Hematopoietic multipotent progenitor cell treated with erythropoietin and hydrocortisone succinate and interleukin-3 and kit ligand, for 6 days (in vitro differentiated cells): ENCODE results near the gene CELA2B.
A peak's percentile ranks its signal among the peaks of the same experiment; 100 is the strongest.
"Not testable (repeated sequence)": the region's sequence is repeated elsewhere in the genome, so short reads cannot be mapped to it uniquely, and the experiment has no call there.

ENCODE experiments used
- DNase-seq: peaks from one replicate; pipeline ENCODE4 v3.0.0-alpha.2; 2015

Gene CELA2B

DNA sequence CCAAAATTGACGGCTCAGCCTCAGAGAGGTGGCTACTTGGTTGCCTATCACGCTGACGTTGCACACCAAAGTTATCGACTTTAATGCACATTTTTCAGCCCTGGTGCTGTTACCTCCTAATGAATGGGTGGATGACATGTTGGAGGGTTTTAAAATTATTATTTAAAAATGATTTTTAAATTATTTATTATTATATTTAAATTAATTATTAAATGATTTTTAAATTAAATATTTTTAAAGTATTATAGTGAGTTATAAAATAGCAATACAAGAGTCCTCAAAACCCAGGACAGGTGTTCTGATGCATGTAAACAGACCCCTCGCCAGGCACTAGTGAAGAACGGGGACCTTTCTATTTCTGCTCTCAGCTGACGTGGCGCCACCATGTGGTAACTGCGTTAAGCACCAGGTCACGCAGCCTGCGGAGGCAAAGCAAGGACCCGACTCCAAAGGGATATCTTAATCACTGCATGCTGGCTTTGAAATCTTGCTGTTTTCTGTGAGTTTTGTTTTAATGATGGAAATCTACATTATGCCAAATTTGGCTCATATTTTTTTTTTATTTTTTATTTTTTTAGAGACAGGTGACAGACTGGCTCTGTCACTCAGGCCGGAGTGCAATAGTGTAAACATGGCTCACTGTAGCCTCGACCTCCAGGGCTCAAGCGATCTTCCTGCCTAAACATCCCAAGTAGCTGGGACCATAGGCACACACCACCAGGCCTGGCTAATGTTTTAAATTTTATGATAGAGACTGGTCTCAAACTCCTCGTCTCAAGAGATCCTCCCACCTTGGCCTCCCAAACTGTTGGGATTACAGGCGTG is 25.5 kb downstream of the CELA2B start:
- peak; percentile 83 for DNase-seq

DNA sequence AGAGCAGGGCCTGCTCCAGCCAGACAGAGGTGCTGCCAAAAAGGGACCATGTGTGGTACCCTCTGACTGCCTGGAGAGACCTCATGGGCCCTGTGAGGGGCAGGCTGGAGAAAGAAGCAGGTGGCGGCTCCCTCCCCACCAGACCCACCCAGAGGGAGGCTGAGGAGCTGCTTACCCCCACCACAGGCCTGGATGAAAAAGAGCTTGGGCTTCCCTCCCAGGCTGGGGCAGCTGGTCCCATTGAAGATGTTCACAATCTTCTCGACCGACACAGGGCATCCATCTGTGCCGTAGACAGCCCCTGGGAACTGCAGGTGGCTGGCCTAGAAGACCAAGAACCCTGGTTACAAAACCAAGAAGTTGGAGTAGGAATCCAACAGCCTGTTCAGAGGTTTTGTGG is 28.5 kb downstream of the CELA2B start:
- no peak for DNase-seq

DNA sequence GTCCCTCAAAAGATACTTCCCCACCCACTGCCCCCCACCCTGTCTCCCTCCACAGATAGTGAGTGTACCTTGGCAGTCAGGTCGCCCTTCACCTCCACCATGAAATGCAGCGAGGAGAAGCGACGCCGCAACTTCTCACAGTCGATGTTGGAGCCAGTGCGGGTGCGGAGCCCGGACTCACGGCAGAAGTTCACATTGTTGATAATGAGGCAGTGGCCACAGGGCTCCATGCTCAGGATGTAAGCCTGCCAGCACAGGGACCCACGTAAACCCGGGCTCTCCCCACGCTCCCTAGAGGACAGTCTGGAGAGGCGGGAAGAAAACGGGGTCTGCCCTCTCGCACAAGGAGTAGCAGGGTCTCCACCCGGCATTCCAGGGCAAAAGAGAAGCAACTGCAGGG is 30.9 kb downstream of the CELA2B start:
- DNase-seq = no peak

DNA sequence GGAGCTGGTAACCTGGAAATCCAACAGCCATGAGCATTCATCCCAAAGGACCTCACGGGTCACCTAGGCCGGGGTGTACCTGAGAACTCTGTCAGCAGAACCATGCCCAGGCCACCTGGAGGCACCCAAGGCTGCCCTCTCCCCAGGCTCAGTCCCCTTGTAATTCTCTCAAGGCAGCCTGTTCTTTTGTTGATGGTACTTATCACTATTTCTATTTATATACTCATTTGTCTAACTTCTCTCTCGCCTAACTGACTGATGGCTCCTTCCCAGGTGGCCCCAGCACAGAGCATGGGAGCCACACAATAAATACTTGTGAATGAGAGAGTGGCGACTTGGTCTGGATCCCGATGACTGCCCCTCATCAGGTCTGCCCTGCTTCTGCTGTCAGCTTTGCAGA is 31.4 kb downstream of the CELA2B start:
- no peak for DNase-seq

DNA sequence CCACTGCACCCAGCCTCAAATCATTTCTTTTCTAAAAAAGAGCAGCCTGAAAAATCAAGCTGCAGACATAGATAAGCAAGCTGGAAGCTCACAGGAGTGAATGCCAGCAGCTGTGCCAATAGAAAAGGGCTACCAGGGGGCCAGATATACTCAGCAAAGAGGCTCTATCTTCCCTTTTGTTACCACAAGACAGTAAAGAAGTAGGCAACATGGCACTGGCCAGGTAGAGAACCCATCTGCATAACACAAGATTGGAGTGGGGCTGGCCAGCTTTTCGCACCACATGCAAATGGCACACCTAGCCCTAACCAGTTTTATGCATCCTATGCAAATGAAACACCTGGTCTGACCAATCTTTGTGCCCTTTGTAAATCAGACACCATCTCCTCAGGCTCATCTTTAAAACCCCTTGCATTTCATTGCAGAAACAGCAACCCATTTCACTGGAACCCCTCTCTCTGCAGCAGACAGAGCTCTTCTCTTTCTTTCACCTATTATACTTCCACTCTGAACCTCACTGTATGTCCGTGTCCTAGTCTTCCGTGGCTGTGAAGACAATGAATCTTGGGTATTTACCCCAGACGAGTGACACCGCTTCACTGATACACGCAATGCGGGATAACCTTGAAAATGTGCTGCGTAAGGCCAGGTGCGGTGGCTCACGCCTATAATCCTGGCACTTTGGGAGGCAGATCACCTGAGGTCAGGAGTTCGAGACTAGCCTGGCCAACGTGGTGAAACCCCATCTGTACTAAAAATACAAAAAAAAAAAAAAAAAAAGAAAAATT is 33.0 kb downstream of the CELA2B start:
- DNase-seq = peak; percentile 90

DNA sequence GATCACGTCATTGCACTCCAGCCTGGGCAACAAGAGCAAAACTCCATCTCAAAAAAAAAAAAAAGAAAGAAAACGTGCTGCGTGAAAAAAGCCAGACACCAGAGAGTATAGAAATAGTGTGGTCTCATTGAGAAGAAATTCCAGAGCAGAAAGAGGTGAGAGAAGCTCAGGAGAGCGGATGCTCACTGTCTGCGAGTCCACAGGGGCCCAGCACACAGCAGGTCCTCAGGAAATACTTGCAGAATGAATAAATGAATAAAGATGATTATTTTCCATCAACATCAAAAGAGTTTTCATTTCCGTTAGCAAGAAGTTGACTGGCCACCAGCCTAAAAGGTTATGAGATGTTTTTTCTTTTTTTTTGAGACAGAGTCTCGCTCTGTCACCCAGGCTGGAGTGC is 33.7 kb downstream of the CELA2B start:
- DNase-seq = no peak

DNA sequence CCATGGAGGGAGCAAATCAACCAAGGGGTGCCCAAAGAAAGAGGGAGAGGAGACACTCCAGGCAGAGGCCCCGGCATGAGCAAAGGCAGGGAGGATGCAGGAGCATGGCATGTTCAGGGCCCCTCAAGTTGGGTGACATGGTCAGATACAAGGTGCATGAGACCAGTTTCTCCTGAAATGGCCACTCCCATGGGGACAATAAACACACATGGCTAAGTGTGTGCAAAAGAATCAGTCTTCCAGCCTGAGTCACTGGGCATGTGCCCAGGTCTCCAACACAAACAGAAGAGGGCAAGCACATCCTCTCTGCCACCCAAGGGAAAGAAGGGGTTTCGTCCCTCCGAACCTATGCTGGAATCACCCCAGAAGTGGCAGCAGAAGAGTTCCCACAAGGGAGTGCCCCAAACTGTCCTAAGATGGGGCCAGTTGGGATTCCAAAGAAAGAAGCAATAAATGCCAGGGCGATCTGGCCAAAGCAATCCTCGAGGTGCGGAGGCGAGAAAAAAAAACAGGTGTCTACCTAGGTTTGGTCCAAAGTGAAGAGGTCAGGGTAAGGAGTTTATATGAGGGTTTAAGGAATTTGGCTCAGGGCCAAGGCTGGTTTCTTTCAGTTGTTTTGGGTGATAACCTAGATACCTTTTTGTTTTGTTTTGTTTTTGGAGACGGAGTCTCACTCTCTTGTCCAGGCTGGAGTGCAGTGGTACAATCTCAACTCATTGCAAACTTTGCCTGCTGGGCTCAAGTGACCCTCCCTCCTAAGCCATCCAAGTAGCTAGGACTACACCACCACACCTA is 34.9 kb downstream of the CELA2B start:
- DNase-seq = no peak

DNA sequence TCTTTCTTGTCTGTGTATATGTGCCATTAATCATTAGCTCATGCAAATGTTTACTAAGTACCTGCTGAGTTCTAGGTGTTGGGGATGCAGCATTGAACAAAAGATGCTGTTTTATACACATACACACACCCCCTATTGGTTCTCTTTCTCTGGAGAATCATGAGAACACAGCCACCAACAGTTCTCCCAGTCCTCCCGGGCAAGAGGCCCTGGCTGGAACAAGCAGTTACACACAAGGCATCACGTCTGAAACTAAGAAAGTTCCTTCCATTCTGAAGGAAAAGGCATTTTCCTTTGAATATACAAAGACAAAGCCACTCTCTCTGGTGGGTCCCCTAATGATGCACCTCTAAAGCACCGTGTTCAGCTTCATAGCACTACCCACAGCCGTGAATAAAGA is 37.3 kb downstream of the CELA2B start:
- DNase-seq = no peak

DNA sequence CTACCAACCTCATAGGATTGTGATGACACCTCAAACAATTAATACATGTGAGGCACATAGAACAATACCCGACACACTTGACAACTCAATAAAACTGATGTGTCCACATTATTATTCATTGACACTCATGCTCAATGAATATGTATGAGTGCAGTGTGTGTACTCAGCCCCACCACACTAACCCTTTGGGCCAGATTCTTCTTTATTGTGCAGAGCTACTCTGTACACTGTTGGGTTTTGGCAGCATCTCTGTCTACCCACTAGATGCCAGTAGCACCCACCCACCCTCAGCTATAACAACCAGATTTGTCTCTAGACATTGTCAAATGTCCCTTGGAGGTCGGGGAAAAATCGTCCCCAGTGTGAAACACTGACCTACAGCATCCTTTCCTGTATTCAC is 38.0 kb downstream of the CELA2B start:
- no peak for DNase-seq

DNA sequence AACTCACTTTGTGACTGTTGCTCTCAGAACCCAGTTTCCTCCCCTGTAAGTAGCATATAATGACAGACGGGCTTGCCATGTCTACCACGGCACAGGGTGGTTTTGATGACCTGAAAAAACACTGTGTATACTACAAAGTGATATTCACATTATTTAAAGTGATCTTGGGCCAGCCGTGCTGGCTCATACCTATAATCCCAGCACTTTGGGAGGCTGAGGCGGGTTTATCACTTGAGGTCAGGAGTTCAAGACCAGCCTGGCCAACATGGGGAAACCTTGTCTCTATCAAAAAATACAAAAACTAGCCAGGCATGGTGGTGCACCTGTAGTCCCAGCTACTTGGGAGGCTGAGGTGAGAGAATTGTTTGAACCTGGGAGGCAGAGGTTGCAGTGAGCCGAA is 38.7 kb downstream of the CELA2B start:
- DNase-seq = not testable (repeated sequence)

DNA sequence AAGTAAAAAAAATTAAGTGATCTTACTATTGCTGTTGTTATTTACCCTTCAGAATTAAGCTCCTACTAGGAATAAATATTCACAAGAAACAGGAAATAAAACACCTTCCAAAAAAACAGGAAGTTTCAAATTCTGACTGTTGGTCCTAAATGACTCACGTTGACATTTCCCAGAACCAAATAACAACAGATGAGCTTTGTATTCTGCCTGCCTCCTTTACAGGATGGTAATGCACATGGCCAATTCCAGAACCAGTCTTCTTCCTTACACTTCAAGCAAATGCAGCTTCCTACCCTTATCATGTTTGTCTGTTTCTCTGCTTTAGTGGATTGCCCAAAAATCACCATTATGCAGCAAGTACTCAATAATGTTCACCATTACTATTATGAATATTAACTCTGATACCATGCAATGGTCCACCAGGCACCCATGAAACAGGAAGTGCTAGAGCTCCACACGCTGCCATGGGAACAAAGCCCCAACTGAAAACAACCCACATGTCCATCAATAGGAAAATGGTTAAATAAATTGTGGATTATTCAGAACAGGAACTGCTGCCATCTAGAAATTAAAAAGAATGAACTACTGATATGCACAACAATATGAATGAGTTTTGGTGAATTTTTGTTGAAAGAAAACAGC is 39.2 kb downstream of the CELA2B start:
- DNase-seq = peak; percentile 16

DNA sequence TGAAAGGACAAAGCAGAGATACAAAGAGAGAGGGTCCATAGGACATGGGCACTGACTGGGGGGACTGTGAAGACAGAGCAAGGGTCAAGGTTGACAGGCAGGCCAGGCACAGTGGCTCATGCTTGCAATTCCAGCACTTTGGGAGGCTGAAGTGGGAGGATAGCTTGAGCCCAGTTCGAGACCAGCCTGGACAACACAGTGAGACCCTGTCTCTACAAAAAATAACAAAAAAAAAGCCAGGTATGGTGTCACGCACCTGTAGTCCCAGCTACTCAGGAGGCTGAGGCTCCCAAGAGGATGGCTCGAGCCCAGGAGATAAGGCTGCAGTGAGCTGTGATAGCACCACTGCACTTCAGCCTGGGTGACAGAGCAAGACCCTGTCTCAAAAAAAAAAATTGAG is 43.7 kb downstream of the CELA2B start:
- no peak for DNase-seq

DNA sequence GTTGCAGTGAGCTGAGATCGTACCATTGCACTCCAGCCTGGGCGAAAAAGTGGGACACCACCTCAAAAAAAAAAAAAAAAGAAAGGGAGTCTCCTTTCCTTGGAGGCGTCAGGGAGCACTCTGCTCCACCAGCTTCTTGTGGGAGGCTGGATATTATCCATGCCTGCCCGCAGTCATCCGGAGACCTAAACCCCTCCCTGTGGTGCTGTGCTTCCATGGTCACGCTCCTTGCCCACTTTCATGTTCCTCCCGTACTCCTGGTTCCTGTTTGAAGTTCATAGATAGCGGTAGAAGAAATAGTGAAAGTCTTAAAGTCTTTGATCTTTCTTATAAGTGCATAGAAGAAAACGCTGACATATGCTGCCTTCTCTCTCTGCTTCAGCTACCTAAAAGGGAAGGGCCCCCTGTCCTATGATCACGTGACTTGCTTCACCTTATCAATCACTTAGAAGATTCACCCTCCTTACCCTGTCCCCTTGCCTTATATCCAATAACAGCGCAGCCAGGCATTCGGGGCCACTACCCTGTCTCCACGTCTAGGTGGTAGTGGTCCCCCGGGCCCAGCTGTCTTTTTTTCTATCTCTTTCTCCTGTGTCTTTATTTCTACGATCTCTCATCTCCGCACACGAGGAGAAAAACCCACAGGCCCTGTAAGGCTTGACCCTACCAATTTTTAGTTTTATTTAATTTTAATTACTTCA is 45.5 kb downstream of the CELA2B start:
- DNase-seq = not testable (repeated sequence)

DNA sequence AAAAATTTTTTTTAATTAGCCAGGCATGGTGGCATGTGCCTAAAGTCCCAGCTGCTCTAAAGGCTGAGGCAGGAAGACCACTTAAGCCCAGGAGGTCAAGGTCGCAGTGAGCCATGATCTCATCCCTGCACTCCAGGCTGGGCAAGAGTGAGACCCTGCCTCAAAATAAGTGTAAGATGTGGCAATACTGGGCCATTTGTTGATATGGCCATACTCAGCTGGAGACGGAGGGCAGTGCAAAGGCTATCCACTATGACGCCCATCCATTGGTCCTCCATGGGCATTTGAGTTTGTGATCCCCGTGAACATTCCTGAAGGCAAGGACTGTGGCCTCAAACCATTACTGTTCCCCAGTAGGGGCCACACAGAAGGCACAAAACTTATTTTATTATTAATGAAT is 46.6 kb downstream of the CELA2B start:
- no peak for DNase-seq

DNA sequence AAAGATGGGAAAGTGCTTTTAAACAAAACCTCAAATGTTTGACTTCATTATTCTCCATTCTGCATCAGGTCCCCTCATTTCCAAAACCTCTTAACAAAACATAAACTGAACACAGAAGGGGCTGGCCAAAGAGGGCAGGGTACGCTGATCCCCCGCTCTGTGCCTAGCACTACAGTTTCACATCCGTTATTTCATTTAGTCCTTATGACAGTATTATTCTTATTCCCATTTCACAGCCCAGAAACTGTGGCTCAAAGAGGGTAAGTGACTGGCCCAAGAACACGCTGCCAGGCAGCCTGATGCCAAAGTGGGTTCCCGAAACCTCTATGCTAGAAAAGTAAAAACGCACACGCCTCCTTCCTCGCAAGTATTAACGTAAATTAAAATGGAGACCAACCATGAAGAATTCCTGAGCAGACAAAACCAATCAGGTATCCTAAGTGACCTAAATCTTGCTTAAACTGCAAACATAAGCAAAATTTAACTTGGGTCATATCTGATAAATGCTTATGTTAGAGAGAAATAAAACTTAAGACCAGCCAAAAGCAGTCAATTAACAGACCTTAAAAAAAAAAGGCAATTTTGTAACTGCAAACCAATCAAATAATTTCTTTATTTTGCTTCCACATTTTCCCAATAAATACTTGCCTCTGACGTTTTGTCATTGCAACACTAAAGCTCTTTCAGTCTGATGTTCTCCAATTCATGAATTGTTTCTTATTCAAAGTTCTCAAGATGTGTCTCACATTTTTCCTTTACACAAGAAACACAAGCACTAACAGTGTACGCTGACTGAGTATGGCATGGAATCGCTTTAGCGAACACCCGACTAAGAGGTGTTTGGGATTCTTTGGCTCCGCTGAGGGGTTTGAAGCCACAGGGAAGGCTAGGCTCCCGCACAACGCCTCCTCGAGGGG is 47.5 kb downstream of the CELA2B start:
- DNase-seq = no peak

DNA sequence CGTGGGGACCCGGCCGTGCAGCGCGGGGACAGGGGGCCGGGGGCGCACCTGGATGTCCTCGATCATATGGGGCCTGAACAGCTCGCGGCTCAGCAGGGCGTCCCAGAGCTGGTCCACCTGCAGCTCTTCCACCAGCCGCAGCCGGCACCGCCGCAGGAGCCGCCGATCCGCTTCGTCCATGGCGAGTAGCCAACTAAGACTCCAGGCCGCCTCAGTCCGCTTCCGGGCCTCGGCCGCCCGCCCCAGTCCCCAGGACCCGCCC is 48.0 kb downstream of the CELA2B start, which contains the start of gene CASP9:
Gene CASP9, minus strand, starts transcription at position 195 of the 262 bp plus-strand sequence. Its CDS starts 15 bp downstream, at position 180.
- DNase-seq = no peak

DNA sequence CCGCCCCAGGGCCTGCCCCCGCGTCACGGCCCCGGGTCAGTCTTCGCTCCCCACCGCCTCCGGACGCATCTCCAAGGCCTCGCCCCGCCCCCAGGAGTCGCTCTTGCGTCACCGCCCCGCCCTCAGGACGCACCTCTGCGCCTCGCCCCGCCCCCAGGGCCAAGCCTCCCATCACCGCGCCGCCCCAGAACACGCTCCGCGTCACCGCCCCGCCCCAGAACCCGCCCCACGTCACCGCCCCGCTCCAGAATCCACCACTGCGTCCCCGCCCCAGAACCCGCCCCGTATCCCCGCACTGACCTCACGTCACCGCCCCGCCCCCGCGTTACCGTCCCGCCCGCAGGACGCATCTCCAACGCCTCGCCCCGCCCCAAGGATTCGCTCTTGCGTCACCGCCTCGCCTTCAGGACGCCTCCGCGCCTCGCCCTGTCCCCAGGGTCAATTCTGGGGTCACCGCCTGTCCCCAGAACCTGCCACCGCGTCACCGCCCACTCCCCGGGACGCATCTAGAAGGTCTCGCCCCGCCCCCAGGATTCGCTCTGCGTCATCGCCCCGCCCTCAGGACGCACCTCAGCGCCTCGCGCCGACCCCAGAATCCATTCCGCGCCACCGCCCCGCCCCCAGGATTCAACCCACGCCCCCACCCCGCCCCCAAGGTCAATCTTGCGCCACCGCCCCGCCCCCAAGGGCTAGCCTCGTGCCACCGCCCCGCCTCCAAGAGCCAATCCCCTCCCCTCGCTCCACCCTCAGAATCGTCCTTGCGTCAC is 48.6 kb downstream of the CELA2B start:
- peak; percentile 99 for DNase-seq

DNA sequence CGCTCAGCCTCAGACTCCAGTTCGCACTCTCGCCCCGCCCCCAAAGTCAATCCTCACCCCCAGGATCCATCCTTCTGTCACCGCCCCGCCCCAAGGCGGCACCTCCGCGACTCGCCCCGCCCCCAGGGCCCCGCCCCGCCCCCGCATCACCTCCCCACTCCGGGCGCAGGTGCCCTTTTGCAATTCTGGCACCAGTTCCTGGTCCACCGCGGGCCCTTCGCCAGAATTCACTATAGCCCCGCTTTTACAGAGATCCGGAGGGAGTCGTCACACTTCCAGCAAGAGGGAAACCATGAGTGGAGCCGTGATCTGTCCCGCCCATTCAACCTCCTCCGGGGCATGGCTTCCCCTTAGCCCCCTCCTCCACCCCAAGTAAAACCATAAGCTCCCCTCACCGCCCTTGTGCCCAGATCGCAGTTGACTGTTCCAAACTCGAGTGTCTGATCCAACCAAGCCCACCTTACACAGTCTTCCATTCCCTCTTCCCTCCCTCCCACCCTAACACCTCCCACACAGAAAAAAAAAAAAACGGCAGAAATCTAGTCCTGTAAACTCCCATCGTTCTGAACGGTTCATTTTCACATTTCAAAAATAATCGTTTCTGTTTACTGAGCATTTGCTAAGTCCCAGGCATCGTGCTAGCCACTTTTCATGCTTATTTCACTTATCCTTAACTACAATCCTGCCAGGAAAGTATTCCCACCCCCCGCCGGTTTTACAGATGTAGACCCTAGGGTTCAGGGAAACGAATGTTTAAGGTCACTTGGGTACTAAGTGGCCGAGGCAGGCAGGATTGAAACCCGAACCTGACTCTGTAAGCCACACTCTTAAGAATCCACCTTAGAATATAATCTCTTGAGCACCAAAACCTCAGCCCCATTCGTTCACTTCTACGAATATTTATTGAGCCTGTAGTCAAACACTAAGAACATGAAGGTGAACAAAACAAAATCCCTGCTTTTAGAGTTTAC is 49.4 kb downstream of the CELA2B start:
- no peak for DNase-seq

DNA sequence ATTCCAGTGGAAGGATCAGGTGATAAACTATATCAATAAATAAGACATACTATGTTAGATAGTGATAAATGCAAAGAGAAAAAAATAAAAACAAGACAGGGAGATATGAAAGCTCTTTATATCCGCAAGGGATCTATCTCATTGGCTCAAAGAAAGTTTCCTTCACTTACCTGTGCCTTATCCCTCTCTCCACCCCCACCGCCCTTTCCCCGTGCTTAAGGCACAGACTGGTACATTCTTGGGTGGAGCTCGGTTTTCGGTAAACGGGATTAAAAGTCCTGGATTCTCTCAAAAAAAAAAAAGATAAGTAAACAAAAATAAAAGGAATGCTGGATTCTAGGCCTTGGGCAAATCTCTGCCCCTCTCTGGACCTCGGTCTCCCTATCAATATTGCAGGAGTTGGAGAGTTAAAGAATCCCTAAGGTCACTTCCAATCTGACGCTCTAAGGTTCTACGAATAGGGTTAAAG is 50.2 kb downstream of the CELA2B start:
- no peak for DNase-seq
